HepG2 (cell line): ENCODE data around the gene CBX2. TPM values are rescaled to one million over a fixed set of nuclear protein-coding genes. Genes with fewer than 3 reads are reported as not detected.

Source experiments
- ATF2 ChIP-seq: sonication (generic); formaldehyde crosslinking; IDR thresholded peaks from 2 replicates; pipeline ENCODE4 v1.4.0; 2020; ENCODE audit warnings: missing genetic modification reagents
- CENPX ChIP-seq: sonication (generic); formaldehyde crosslinking; IDR thresholded peaks from 2 replicates; pipeline ENCODE4 v1.9.0; 2021; ENCODE audit warnings: mild to moderate bottlenecking, missing genetic modification reagents, moderate library complexity
- HOXA3 ChIP-seq: sonication (generic); formaldehyde crosslinking; IDR thresholded peaks from 2 replicates; pipeline ENCODE4 v1.5.0; 2020; ENCODE audit warnings: missing genetic modification reagents
- KLF12 ChIP-seq: sonication (generic); formaldehyde crosslinking; IDR thresholded peaks from 2 replicates; pipeline ENCODE4 v1.4.0; 2020; ENCODE audit warnings: missing genetic modification reagents, borderline replicate concordance
- NFYC ChIP-seq: IDR thresholded peaks from 2 replicates; pipeline ENCODE4 v1.6.1; 2016; ENCODE audit warnings: missing genetic modification reagents, missing compliant biosample characterization
- NKX3-1 ChIP-seq: sonication (generic); formaldehyde crosslinking; IDR thresholded peaks from 2 replicates; pipeline ENCODE4 v1.5.0; 2020; ENCODE audit warnings: missing genetic modification reagents
- PAX8 ChIP-seq: sonication (generic); formaldehyde crosslinking; IDR thresholded peaks from 2 replicates; pipeline ENCODE4 v1.8.0; 2022; ENCODE audit warnings: mild to moderate bottlenecking, missing genetic modification reagents, borderline replicate concordance
- PPARG ChIP-seq: conservative IDR thresholded peaks from 2 replicates; pipeline ENCODE4 v1.6.1; 2016; ENCODE audit warnings: missing biosample characterization, missing genetic modification reagents
- RCOR2 ChIP-seq: IDR thresholded peaks from 2 replicates; pipeline ENCODE4 v1.6.1; 2016; ENCODE audit warnings: missing biosample characterization, missing genetic modification reagents
- RFX3 ChIP-seq: IDR thresholded peaks from 2 replicates; pipeline ENCODE4 v1.6.1; 2016; ENCODE audit warnings: missing biosample characterization, missing genetic modification reagents
- SALL2 ChIP-seq: sonication (generic); formaldehyde crosslinking; IDR thresholded peaks from 2 replicates; pipeline ENCODE4 v1.8.1; 2023; ENCODE audit warnings: mild to moderate bottlenecking, missing genetic modification reagents, inconsistent platforms
- ZBTB20 ChIP-seq: sonication (generic); formaldehyde crosslinking; IDR thresholded peaks from 2 replicates; pipeline ENCODE4 v1.8.1; 2023; ENCODE audit warnings: missing genetic modification reagents, low read depth, mild to moderate bottlenecking, borderline replicate concordance
- ZBTB3 ChIP-seq: sonication (generic); formaldehyde crosslinking; IDR thresholded peaks from 2 replicates; pipeline ENCODE4 v1.4.0; 2020; ENCODE audit warnings: low read depth, mild to moderate bottlenecking, moderate library complexity, missing genetic modification reagents, borderline replicate concordance
- ZBTB8A ChIP-seq: sonication (generic); formaldehyde crosslinking; IDR thresholded peaks from 2 replicates; pipeline ENCODE4 v1.4.0; 2020; ENCODE audit warnings: mild to moderate bottlenecking, low read depth, missing genetic modification reagents, borderline replicate concordance
- ZNF335 ChIP-seq: sonication (generic); formaldehyde crosslinking; IDR thresholded peaks from 2 replicates; pipeline ENCODE4 v1.4.0; 2020; ENCODE audit warnings: missing genetic modification reagents
- ZNF33A ChIP-seq: sonication (generic); formaldehyde crosslinking; IDR thresholded peaks from 2 replicates; pipeline ENCODE4 v1.5.1; 2020; ENCODE audit warnings: missing genetic modification reagents, mild to moderate bottlenecking, moderate library complexity, borderline replicate concordance
- ZNF446 ChIP-seq: sonication (generic); formaldehyde crosslinking; IDR thresholded peaks from 2 replicates; pipeline ENCODE4 v1.5.0; 2020; ENCODE audit warnings: mild to moderate bottlenecking, missing genetic modification reagents
- ZSCAN30 ChIP-seq: sonication (generic); formaldehyde crosslinking; IDR thresholded peaks from 2 replicates; pipeline ENCODE4 v1.5.0; 2020; ENCODE audit warnings: mild to moderate bottlenecking, missing genetic modification reagents
- polyA plus RNA-seq, 8 experiments: library from polyadenylated mRNA; depleted of rRNA in 3 of 8; stranded (reverse) in 7 of 8; unstranded in 1 of 8; fragments of >200 nt; fragmentation: Illumina TruSeq in 4 of 8; extraction: Trizol in 4 of 8; gene quantifications; 2 replicates each; pipeline versions ENCODE4 v1.2.1 to v1.2.3, GENCODE V29; 2011 to 2016; ENCODE audit warnings: low read depth in 4 of 8, missing spikeins in 1 of 8, mixed read lengths in 1 of 8; ENCODE audit not compliant: insufficient read depth in 1 of 8
- total RNA-seq, 5 experiments: library from RNA; depleted of rRNA; stranded (reverse); fragments of >200 nt; fragmentation: Illumina TruSeq; extraction: Trizol; gene quantifications; 2 replicates each; pipeline ENCODE4 v1.2.3, GENCODE V29; 2016; ENCODE audit warnings: low read depth in 1 of 5
- TF ChIP-seq, protein P1 (sequence below), 2 experiments: sonication (generic) in 1 of 2; formaldehyde crosslinking in 1 of 2; IDR thresholded peaks; 2 replicates each; pipeline versions ENCODE4 v1.6.1 to v1.9.0; 2014 to 2022; ENCODE audit warnings: antibody characterized with exemption in 1 of 2, borderline replicate concordance in 1 of 2, inconsistent platforms in 1 of 2, low read depth in 1 of 2, missing genetic modification reagents in 1 of 2
- TF ChIP-seq, protein P2 (sequence below): sonication (generic); formaldehyde crosslinking; IDR thresholded peaks from 2 replicates; pipeline ENCODE4 v1.8.0; 2023; ENCODE audit warnings: mild to moderate bottlenecking, missing genetic modification reagents

The CBX2 gene
- total and polyA plus RNA-seq, 2 of the 13 experiments (the other 11 are each of a cell fraction or from before 2014, with no cell fraction given), result 14.5 to 31.1 TPM

- TF ChIP-seq, protein P1, sequence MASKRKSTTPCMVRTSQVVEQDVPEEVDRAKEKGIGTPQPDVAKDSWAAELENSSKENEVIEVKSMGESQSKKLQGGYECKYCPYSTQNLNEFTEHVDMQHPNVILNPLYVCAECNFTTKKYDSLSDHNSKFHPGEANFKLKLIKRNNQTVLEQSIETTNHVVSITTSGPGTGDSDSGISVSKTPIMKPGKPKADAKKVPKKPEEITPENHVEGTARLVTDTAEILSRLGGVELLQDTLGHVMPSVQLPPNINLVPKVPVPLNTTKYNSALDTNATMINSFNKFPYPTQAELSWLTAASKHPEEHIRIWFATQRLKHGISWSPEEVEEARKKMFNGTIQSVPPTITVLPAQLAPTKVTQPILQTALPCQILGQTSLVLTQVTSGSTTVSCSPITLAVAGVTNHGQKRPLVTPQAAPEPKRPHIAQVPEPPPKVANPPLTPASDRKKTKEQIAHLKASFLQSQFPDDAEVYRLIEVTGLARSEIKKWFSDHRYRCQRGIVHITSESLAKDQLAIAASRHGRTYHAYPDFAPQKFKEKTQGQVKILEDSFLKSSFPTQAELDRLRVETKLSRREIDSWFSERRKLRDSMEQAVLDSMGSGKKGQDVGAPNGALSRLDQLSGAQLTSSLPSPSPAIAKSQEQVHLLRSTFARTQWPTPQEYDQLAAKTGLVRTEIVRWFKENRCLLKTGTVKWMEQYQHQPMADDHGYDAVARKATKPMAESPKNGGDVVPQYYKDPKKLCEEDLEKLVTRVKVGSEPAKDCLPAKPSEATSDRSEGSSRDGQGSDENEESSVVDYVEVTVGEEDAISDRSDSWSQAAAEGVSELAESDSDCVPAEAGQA (IDR thresholded peaks at IDR 0.05; ENCODE audit: low read depth), result no peak; the same call in 1 of the 2 replicates
- TF ChIP-seq, protein P1 (CRISPR knock-in tag; IDR thresholded peaks at IDR 0.05; ENCODE audit: borderline replicate concordance), result 0 out of 2 replicates have a peak, but pooled peaks have one; percentile 69
- TF ChIP-seq ZBTB8A (CRISPR knock-in tag), result no peak; the same call in 1 of the 2 replicates
- no peak; the same call in 1 of the 2 replicates for TF ChIP-seq ZBTB20 (CRISPR knock-in tag)
- TF ChIP-seq ZNF446 (CRISPR knock-in tag), result no peak
- peak; percentile 75; the same call in 1 of the 2 replicates for TF ChIP-seq KLF12 (CRISPR knock-in tag)
- TF ChIP-seq RCOR2 (CRISPR knock-in tag), result no peak
- TF ChIP-seq SALL2, result peak; percentile 74
- TF ChIP-seq CENPX (CRISPR knock-in tag), result no peak
- TF ChIP-seq NFYC (CRISPR knock-in tag), result no peak
- TF ChIP-seq ZNF33A (CRISPR knock-in tag), result no peak
- TF ChIP-seq PAX8 (CRISPR knock-in tag), result no peak
- TF ChIP-seq ZSCAN30 (CRISPR knock-in tag), result no peak
- TF ChIP-seq NKX3-1, result peak; percentile 80; the same call in 1 of the 2 replicates
- no peak for TF ChIP-seq ZBTB3 (CRISPR knock-in tag)
- TF ChIP-seq RFX3 (CRISPR knock-in tag), result no peak
- TF ChIP-seq, protein P2, sequence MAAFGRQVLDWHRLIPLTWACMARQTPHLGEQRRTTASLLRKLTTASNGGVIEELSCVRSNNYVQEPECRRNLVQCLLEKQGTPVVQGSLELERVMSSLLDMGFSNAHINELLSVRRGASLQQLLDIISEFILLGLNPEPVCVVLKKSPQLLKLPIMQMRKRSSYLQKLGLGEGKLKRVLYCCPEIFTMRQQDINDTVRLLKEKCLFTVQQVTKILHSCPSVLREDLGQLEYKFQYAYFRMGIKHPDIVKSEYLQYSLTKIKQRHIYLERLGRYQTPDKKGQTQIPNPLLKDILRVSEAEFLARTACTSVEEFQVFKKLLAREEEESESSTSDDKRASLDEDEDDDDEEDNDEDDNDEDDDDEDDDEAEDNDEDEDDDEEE (CRISPR knock-in tag), result 0 out of 2 replicates have a peak, but pooled peaks have one; percentile 15
- peak; percentile 60; the same call in 1 of the 2 replicates for TF ChIP-seq HOXA3 (CRISPR knock-in tag)
- TF ChIP-seq PPARG (CRISPR knock-in tag), result no peak; the same call in 1 of the 2 replicates
- no peak for TF ChIP-seq ATF2
- no peak for TF ChIP-seq ZNF335
Measured at GRCh38 chr17:79832218-79833109, 54.5 kb downstream of the CBX2 start (continued).
